OCI-LY1 (cell line): ENCODE results near the gene ZFC3H1.

Experiments
- CTCF ChIP-seq: fragments of 200-600 bp; sonication (generic), shearing (Covaris generic); IDR thresholded peaks from 2 replicates; pipeline ENCODE4 v1.5.1; 2017; ENCODE audit warnings: mild to moderate bottlenecking, antibody characterized with exemption, low read length, moderate library complexity, mixed read lengths
- EZH2 ChIP-seq: fragments of 200-600 bp; sonication (generic), shearing (Covaris generic); IDR thresholded peaks from 2 replicates; pipeline ENCODE4 v1.8.0; 2017; ENCODE audit warnings: borderline replicate concordance, mixed run types, mild to moderate bottlenecking, antibody characterized with exemption, low read length, moderate library complexity, mixed read lengths

- TF ChIP-seq CTCF (no peak), EZH2 (no peak)
Observed at GRCh38 chr12:71685312-71685906, 21.8 kb upstream of the ZFC3H1 start.
